Measurements from ENCODE around the gene RSRC2. TPM values are rescaled to one million over a fixed set of nuclear protein-coding genes. Genes with fewer than 3 reads are reported as not detected.
"Not testable (repeated sequence)": the region's sequence is repeated elsewhere in the genome, so short reads cannot be mapped to it uniquely, and the experiment has no call there.

The RSRC2 gene
- total RNA-seq, result 22.6 and 44.0 TPM in 2 replicates

GRCh38 chr12:122526683-122527477 lies at the start of gene RSRC2, which contains the start of gene KNTC1:
TSS of gene RSRC2 (minus strand) at chr12:122526936. CDS start at chr12:122526853, 83 bp downstream.
TSS of gene KNTC1 (plus strand) at chr12:122527249. CDS start at chr12:122530064, 2,815 bp downstream.
- FAIRE-seq (no peak), DNase-seq (ENCODE audit: low read depth) (peak; percentile 98)
- H3K4me3 ChIP-seq (ENCODE audit: low read depth, low read length), result peak within 1 kb of the TSS; percentile 68
- H3K27me3 ChIP-seq (ENCODE audit: control insufficient read depth, insufficient read depth, low read length), result no peaks in the 10 kb centered on the region
- no peak for TF ChIP-seq CTCF (IDR thresholded peaks at IDR 0.05; ENCODE audit: insufficient read depth, low read length, severe bottlenecking)
- peaks cover 5% of the 10 kb centered on the region for H3K36me3 ChIP-seq (ENCODE audit: control insufficient read depth, insufficient read depth, low read length)

GRCh38 chr12:122571821-122572220 lies 45.1 kb upstream of the RSRC2 start:
- Histone ChIP-seq H3K4me3 (ENCODE audit: low read depth, low read length) (no peak overlapping the region), H3K27me3 (ENCODE audit: control insufficient read depth, insufficient read depth, low read length) (no peaks in the 10 kb centered on the region), H3K36me3 (ENCODE audit: control insufficient read depth, insufficient read depth, low read length) (no peaks in the 10 kb centered on the region)
- no peak for DNase-seq (ENCODE audit: low read depth)
- FAIRE-seq, result no peak
- TF ChIP-seq CTCF (IDR thresholded peaks at IDR 0.05; ENCODE audit: insufficient read depth, low read length, severe bottlenecking), result no peak

- DNase-seq (ENCODE audit: low read depth), result peak; percentile 15
- not testable (repeated sequence) for H3K4me3 ChIP-seq (ENCODE audit: low read depth, low read length); H3K36me3 ChIP-seq (ENCODE audit: control insufficient read depth, insufficient read depth, low read length); FAIRE-seq; H3K27me3 ChIP-seq (ENCODE audit: control insufficient read depth, insufficient read depth, low read length)
These were observed 43.3 kb upstream of the RSRC2 start for GRCh38 chr12:122570006-122570405.

GRCh38 chr12:122569288-122569687 lies 42.6 kb upstream of the RSRC2 start:
- no peak overlapping the region for H3K4me3 ChIP-seq (ENCODE audit: low read depth, low read length)
- no peak for DNase-seq (ENCODE audit: low read depth)
- TF ChIP-seq CTCF (IDR thresholded peaks at IDR 0.05; ENCODE audit: insufficient read depth, low read length, severe bottlenecking), result no peak
- no peaks in the 10 kb centered on the region for H3K27me3 ChIP-seq (ENCODE audit: control insufficient read depth, insufficient read depth, low read length)
- FAIRE-seq, result no peak
- H3K36me3 ChIP-seq (ENCODE audit: control insufficient read depth, insufficient read depth, low read length), result no peaks in the 10 kb centered on the region

GRCh38 chr12:122566816-122567215 lies 40.1 kb upstream of the RSRC2 start:
- DNase-seq (ENCODE audit: low read depth); FAIRE-seq; H3K4me3 ChIP-seq (ENCODE audit: low read depth, low read length); H3K36me3 ChIP-seq (ENCODE audit: control insufficient read depth, insufficient read depth, low read length); H3K27me3 ChIP-seq (ENCODE audit: control insufficient read depth, insufficient read depth, low read length): not testable (repeated sequence)

- H3K27me3 ChIP-seq (ENCODE audit: control insufficient read depth, insufficient read depth, low read length), result no peaks in the 10 kb centered on the region
- FAIRE-seq, result no peak
- TF ChIP-seq CTCF (IDR thresholded peaks at IDR 0.05; ENCODE audit: insufficient read depth, low read length, severe bottlenecking), result no peak
- no peak overlapping the region for H3K4me3 ChIP-seq (ENCODE audit: low read depth, low read length)
- no peak for DNase-seq (ENCODE audit: low read depth)
- H3K36me3 ChIP-seq (ENCODE audit: control insufficient read depth, insufficient read depth, low read length), result no peaks in the 10 kb centered on the region
These were observed 36.6 kb upstream of the RSRC2 start for GRCh38 chr12:122563361-122563760.

- DNase-seq (ENCODE audit: low read depth) (no peak), FAIRE-seq (no peak)
- TF ChIP-seq CTCF (IDR thresholded peaks at IDR 0.05; ENCODE audit: insufficient read depth, low read length, severe bottlenecking), result no peak
- no peak overlapping the region for H3K4me3 ChIP-seq (ENCODE audit: low read depth, low read length)
- H3K27me3 ChIP-seq (ENCODE audit: control insufficient read depth, insufficient read depth, low read length), result no peaks in the 10 kb centered on the region
- H3K36me3 ChIP-seq (ENCODE audit: control insufficient read depth, insufficient read depth, low read length), result no peaks in the 10 kb centered on the region
These were observed 33.4 kb upstream of the RSRC2 start for GRCh38 chr12:122560138-122560537.

All from bronchial epithelial cell (primary cell).